Progenitor cell of endocrine pancreas (in vitro differentiated cells): Measurements from ENCODE around the gene OR8J1. TPM values are rescaled to one million over a fixed set of nuclear protein-coding genes. Genes with fewer than 3 reads are reported as not detected.
A peak's percentile ranks its signal among the peaks of the same experiment; 100 is the strongest.
"Not testable (repeated sequence)": the region's sequence is repeated elsewhere in the genome, so short reads cannot be mapped to it uniquely, and the experiment has no call there.

Experiments used
- DNase-seq: peaks from one replicate; pipeline ENCODE4 v3.0.0; 2021; ENCODE audit warnings: low spot score; ENCODE audit not compliant: unreplicated experiment
- H3K27ac Mint-ChIP-seq: 2 replicates; pipeline ENCODE4 v1.8.0; 2021; ENCODE audit warnings: mild to moderate bottlenecking, moderate library complexity, mixed read lengths
- H3K27me3 Mint-ChIP-seq: 2 replicates; pipeline ENCODE4 v1.8.0; 2021; ENCODE audit warnings: mixed read lengths
- H3K36me3 Mint-ChIP-seq: 2 replicates; pipeline ENCODE4 v1.8.0; 2022; ENCODE audit warnings: mixed read lengths; ENCODE audit not compliant: insufficient read depth
- H3K4me1 Mint-ChIP-seq: 2 replicates; pipeline ENCODE4 v1.8.0; 2021; ENCODE audit warnings: low read depth, mixed read lengths
- H3K4me3 Mint-ChIP-seq: 2 replicates; pipeline ENCODE4 v1.8.0; 2021; ENCODE audit warnings: low read depth, mild to moderate bottlenecking, moderate library complexity, mixed read lengths
- H3K9me3 Mint-ChIP-seq: 2 replicates; pipeline ENCODE4 v1.8.0; 2021; ENCODE audit warnings: low read depth, mixed read lengths
- total RNA-seq: library from RNA; stranded (reverse); gene quantifications from 2 replicates; pipeline ENCODE4 v1.2.1, GENCODE V29; 2021
- TF ChIP-seq, protein P1 (sequence below): fragments of 200-600 bp; sonication (generic); IDR thresholded peaks from one replicate; pipeline ENCODE4 v1.5.0; 2021; ENCODE audit warnings: antibody characterized with exemption, mild to moderate bottlenecking; ENCODE audit not compliant: unreplicated experiment

The OR8J1 gene
- total RNA-seq, 1 donor from 2014 or later = not detected

DNA sequence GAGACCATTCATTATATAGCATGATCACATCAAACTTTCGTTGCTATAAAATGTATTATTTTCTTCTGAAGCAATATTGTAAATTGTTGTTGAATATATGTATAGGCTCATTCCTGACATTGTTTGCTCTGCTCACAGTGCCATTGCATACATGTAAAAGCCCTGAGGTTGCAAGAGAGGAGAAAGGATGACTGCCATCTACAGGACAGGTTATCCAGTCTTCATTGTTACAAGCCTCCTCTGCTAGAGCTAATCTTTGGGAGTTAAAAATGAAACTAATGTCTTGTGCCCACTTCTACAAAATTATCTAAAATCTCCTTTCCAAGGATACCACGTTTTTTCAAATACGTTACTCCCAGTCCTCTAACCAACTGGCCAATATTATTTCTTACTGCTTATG lies 42.0 kb downstream of the OR8J1 start:
- H3K27me3 Mint-ChIP-seq = no peaks in the 10 kb centered on the region
- H3K9me3 Mint-ChIP-seq = peaks cover under 1% of the 10 kb centered on the region
- H3K36me3 Mint-ChIP-seq = no peaks in the 10 kb centered on the region
- peaks cover 3% of the 10 kb centered on the region for H3K4me1 Mint-ChIP-seq
- H3K27ac Mint-ChIP-seq = no peak overlapping the region
- TF ChIP-seq, protein P1, sequence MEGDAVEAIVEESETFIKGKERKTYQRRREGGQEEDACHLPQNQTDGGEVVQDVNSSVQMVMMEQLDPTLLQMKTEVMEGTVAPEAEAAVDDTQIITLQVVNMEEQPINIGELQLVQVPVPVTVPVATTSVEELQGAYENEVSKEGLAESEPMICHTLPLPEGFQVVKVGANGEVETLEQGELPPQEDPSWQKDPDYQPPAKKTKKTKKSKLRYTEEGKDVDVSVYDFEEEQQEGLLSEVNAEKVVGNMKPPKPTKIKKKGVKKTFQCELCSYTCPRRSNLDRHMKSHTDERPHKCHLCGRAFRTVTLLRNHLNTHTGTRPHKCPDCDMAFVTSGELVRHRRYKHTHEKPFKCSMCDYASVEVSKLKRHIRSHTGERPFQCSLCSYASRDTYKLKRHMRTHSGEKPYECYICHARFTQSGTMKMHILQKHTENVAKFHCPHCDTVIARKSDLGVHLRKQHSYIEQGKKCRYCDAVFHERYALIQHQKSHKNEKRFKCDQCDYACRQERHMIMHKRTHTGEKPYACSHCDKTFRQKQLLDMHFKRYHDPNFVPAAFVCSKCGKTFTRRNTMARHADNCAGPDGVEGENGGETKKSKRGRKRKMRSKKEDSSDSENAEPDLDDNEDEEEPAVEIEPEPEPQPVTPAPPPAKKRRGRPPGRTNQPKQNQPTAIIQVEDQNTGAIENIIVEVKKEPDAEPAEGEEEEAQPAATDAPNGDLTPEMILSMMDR = peak; percentile 15
- H3K4me3 Mint-ChIP-seq = no peak overlapping the region
- no peak for DNase-seq

DNA sequence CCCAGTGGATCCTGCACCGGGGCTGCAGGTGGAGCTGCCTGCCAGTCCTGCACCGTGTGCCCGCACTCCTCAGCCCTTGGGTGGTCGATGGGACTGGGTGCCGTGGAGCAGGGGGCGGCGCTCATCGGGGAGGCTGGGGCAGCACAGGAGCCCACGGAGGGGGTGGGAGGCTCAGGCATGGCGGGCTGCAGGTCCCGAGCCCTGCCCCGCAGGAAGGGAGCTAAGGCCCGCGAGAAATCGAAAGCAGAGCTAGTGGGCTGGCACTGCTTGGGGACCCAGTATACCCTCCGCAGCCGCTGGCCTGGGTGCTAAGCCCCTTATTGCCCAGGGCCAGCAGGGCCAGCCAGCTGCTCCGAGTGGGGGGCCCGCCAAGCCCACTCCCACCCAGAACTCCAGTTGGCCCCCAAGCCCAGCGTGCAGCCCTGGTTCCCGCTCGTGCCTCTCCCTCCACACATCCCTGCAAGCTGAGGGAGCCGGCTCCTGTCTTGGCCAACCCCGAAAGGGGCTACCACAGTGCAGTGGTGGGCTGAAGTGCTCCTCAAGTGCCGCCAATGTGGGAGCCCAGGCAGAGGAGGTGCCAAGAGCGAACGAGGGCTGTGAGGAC lies 47.9 kb downstream of the OR8J1 start:
- H3K36me3 Mint-ChIP-seq, DNase-seq, H3K9me3 Mint-ChIP-seq, H3K4me1 Mint-ChIP-seq, H3K27me3 Mint-ChIP-seq, H3K27ac Mint-ChIP-seq, H3K4me3 Mint-ChIP-seq: not testable (repeated sequence)

DNA sequence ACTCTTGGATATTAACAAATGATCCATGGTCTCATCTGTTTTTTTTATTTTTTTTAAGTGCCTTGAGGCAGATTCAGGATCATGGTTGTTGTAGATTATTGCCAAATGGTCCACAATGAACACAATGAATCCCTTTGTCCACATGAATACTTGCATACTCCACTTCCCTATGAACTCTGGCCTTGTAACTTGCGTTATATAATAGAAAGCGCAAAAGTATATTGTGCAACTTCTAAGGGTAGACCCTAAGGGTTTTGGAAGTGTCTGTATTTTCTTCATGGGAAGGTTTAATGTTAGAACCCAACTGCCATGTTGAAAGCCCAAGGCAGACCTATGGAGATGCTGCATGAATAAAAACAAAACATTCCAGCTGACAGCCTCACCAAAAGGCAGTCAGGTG lies 50.3 kb downstream of the OR8J1 start:
- Mint-ChIP-seq H3K4me3 (no peak overlapping the region), H3K27ac (no peak overlapping the region), H3K4me1 (no peaks in the 10 kb centered on the region), H3K9me3 (peaks cover 23% of the 10 kb centered on the region), H3K27me3 (no peaks in the 10 kb centered on the region), H3K36me3 (no peaks in the 10 kb centered on the region)
- TF ChIP-seq, protein P1 = no peak
- DNase-seq = no peak

DNA sequence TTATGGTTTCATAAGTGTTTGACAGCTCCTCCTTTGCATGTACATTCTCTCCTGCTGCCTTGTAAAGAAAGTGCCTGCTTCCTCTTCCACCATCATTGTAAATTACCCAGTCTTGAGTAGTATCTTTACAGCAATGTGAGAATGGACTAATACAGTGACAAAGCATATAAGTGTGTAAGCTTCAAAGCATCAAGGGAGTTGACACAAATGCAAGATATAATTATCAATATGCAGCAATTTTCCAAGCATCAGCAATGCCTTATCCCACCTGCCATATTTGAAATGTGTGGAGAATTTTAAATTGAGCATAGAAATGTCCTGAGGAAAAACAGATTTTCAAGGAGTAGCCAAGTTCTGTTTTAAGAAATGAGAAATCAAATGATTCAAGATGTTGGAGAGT lies 56.7 kb downstream of the OR8J1 start:
- H3K9me3 Mint-ChIP-seq = peaks cover 27% of the 10 kb centered on the region
- no peak for DNase-seq
- H3K36me3 Mint-ChIP-seq = no peaks in the 10 kb centered on the region
- no peak overlapping the region for H3K27ac Mint-ChIP-seq
- H3K27me3 Mint-ChIP-seq = no peaks in the 10 kb centered on the region
- H3K4me3 Mint-ChIP-seq = no peak overlapping the region
- H3K4me1 Mint-ChIP-seq = peaks cover 1% of the 10 kb centered on the region
- TF ChIP-seq, protein P1 = no peak

Other genes starting within 250 kb of the OR8J1 start
- gene OR8H3, start 231.9 kb upstream of the OR8J1 start, total RNA-seq = not detected in 2 replicates
- not detected in 2 replicates for gene OR8J3, start 214.1 kb upstream of the OR8J1 start, total RNA-seq
- not detected in 2 replicates for gene OR8K5, start 194.0 kb upstream of the OR8J1 start, total RNA-seq
- gene OR5J2, start 177.7 kb upstream of the OR8J1 start, total RNA-seq = not detected in 2 replicates
- not detected in 2 replicates for gene OR5T2, start 120.0 kb upstream of the OR8J1 start, total RNA-seq
- gene OR5T3, start 102.0 kb upstream of the OR8J1 start, total RNA-seq = not detected in 2 replicates
- not detected in 2 replicates for gene OR5T1, start 80.1 kb upstream of the OR8J1 start, total RNA-seq
- gene OR8H1, start 62.0 kb upstream of the OR8J1 start, total RNA-seq = not detected in 2 replicates
- gene OR8K3, start 39.1 kb upstream of the OR8J1 start, total RNA-seq = not detected in 2 replicates
- not detected in 2 replicates for gene OR8K1, start 8.3 kb upstream of the OR8J1 start, total RNA-seq
- gene OR8U1, start 21.3 kb downstream of the OR8J1 start, total RNA-seq = not detected in 2 replicates
- not detected in 2 replicates for gene OR5AL1, start 58.4 kb downstream of the OR8J1 start, total RNA-seq
- not detected in 2 replicates for gene OR5M3, start 119.1 kb downstream of the OR8J1 start, total RNA-seq
- gene OR5M8, start 137.1 kb downstream of the OR8J1 start, total RNA-seq = not detected in 2 replicates
- not detected in 2 replicates for gene OR5M11, start 189.0 kb downstream of the OR8J1 start, total RNA-seq
- gene OR5M10, start 223.4 kb downstream of the OR8J1 start, total RNA-seq = not detected in 2 replicates